Activated T-cell treated with anti-CD3 and anti-CD28 coated beads, Interleukin-2, amount 50 U/mL, for 24 hours (primary cell): Measurements from ENCODE around the gene CEP97.

Source experiments
- DNase-seq: peaks from one replicate; pipeline ENCODE4 v3.0.0-alpha.2; 2020
- H3K27ac Mint-ChIP-seq: 2 replicates; pipeline ENCODE4 v1.8.0; 2020; ENCODE audit warnings: mild to moderate bottlenecking, mixed read lengths
- H3K27me3 Mint-ChIP-seq: 2 replicates; pipeline ENCODE4 v1.8.0; 2020; ENCODE audit warnings: mixed read lengths
- H3K36me3 Mint-ChIP-seq: 2 replicates; pipeline ENCODE4 v1.8.0; 2020; ENCODE audit warnings: low read depth, mixed read lengths
- H3K4me1 Mint-ChIP-seq: 2 replicates; pipeline ENCODE4 v1.8.0; 2020; ENCODE audit warnings: low read depth, mixed read lengths
- H3K4me3 Mint-ChIP-seq: 2 replicates; pipeline ENCODE4 v1.8.0; 2020; ENCODE audit warnings: mild to moderate bottlenecking, moderate library complexity, mixed read lengths
- H3K9me3 Mint-ChIP-seq: 2 replicates; pipeline ENCODE4 v1.8.0; 2020; ENCODE audit warnings: mixed read lengths

CEP97 gene

GRCh38 chr3:101779047-101779821 lies 54.8 kb downstream of the CEP97 start, which contains the start of gene NXPE3:
NXPE3 (plus strand) TSS chr3:101779211; CDS start chr3:101785597, 6,386 bp downstream.
- Mint-ChIP-seq H3K27ac (peak within 1 kb of the TSS; percentile 96), H3K9me3 (no peaks in the 10 kb centered on the region), H3K4me1 (peaks cover 57% of the 10 kb centered on the region), H3K36me3 (peaks cover 25% of the 10 kb centered on the region), H3K4me3 (peak within 1 kb of the TSS; percentile 88), H3K27me3 (no peaks in the 10 kb centered on the region)
- DNase-seq: peak; percentile 98

GRCh38 chr3:101779822-101780381 lies 55.5 kb downstream of the CEP97 start:
- Mint-ChIP-seq H3K4me3 (peak overlapping the region; percentile 88), H3K9me3 (no peaks in the 10 kb centered on the region), H3K27ac (peak overlapping the region; percentile 96), H3K36me3 (peaks cover 32% of the 10 kb centered on the region), H3K27me3 (no peaks in the 10 kb centered on the region), H3K4me1 (peaks cover 63% of the 10 kb centered on the region)
- no peak for DNase-seq

- Mint-ChIP-seq H3K4me1 (peaks cover 71% of the 10 kb centered on the region), H3K27me3 (no peaks in the 10 kb centered on the region), H3K27ac (peak overlapping the region; percentile 73), H3K36me3 (peaks cover 40% of the 10 kb centered on the region), H3K4me3 (peak overlapping the region; percentile 88), H3K9me3 (no peaks in the 10 kb centered on the region)
- no peak for DNase-seq
Observed at GRCh38 chr3:101780661-101781060, 56.2 kb downstream of the CEP97 start.

GRCh38 chr3:101781166-101781565 lies 56.8 kb downstream of the CEP97 start:
- peak overlapping the region; percentile 73 for H3K27ac Mint-ChIP-seq

DNA sequence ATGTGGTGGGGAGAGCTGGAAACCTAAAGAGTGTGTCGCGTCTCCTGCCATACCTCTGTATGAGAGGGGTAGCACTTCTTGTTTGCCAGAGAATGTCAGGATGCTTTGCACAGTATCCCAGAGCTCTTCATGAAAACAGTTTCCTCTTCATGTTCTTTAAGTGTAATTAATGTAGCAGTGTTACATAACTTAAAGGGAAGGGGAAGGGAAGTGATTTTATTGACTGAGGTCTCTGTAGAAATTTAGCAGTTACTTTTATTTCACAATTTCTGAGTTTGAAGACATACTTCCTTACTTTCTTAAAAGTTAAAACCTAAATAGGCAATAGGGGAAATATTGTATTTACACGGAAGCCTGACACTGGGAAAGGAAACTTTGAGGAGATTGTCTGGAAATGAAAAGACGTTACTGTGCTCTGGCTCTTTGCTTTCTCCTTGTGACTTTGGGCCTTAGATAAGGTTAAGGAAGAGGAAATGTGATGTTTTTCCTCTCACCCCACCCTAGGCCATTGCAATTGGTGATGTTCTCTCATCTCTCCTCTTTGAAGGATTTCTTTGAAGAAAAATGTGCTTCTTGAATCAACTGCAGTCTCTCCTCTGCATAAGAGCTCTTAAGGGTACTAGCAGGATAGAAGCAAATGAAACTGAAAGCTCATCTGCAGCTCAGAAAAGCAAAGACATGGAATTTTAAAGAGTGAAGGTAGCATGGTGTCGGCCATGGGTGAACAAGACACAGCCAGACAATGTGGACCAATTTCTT lies 60.6 kb downstream of the CEP97 start:
- DNase-seq: no peak
- Mint-ChIP-seq H3K27ac (peak overlapping the region; percentile 87), H3K27me3 (no peaks in the 10 kb centered on the region), H3K4me3 (peak overlapping the region; percentile 47), H3K36me3 (peaks cover 72% of the 10 kb centered on the region), H3K9me3 (no peaks in the 10 kb centered on the region), H3K4me1 (peaks cover 71% of the 10 kb centered on the region)

More at GRCh38 chr3:101781166-101781565, 56.8 kb downstream of the CEP97 start:
- Mint-ChIP-seq H3K4me1 (peaks cover 76% of the 10 kb centered on the region), H3K9me3 (no peaks in the 10 kb centered on the region), H3K4me3 (peak overlapping the region; percentile 88), H3K27me3 (no peaks in the 10 kb centered on the region), H3K36me3 (peaks cover 45% of the 10 kb centered on the region)
- no peak for DNase-seq

- Mint-ChIP-seq H3K4me3 (no peak overlapping the region), H3K9me3 (peaks cover 5% of the 10 kb centered on the region), H3K4me1 (peaks cover 67% of the 10 kb centered on the region), H3K27ac (peak overlapping the region; percentile 20), H3K36me3 (peaks cover 95% of the 10 kb centered on the region), H3K27me3 (no peaks in the 10 kb centered on the region)
- DNase-seq: no peak
Observed at GRCh38 chr3:101791778-101792177, 67.4 kb downstream of the CEP97 start.

- H3K4me3 Mint-ChIP-seq: no peak overlapping the region
- peaks cover 63% of the 10 kb centered on the region for H3K4me1 Mint-ChIP-seq
- peaks cover 5% of the 10 kb centered on the region for H3K9me3 Mint-ChIP-seq
- H3K27me3 Mint-ChIP-seq: no peaks in the 10 kb centered on the region
- H3K36me3 Mint-ChIP-seq: peaks cover 80% of the 10 kb centered on the region
- DNase-seq: no peak
- no peak overlapping the region for H3K27ac Mint-ChIP-seq
Observed at GRCh38 chr3:101796077-101796680, 71.8 kb downstream of the CEP97 start.

- no peak overlapping the region for H3K4me3 Mint-ChIP-seq
- peaks cover 48% of the 10 kb centered on the region for H3K4me1 Mint-ChIP-seq
- DNase-seq: no peak
- no peaks in the 10 kb centered on the region for H3K9me3 Mint-ChIP-seq
- peak overlapping the region; percentile 15 for H3K27ac Mint-ChIP-seq
- H3K27me3 Mint-ChIP-seq: no peaks in the 10 kb centered on the region
- H3K36me3 Mint-ChIP-seq: peaks cover 69% of the 10 kb centered on the region
Observed at GRCh38 chr3:101801174-101801573, 76.8 kb downstream of the CEP97 start.

DNA sequence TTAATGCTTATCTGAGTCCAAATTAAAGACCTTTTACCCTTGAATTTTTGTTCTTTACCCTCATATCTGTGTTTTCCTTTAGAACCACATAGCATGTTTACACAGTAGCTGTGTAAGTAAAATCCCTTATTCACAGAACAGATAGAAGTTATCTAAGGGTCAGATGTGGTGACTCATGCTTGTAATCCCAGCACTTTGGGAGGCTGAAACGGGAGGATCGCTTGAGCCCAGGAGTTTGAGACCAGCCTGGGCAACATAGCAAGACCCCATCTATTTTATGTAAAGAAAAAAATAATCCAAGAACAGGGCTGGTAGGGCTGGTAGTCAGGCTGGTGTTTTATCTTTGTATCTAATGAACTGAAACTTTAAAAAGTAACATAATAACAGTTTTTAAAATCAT lies 77.8 kb downstream of the CEP97 start:
- no peak for DNase-seq
- Mint-ChIP-seq H3K27ac (peak overlapping the region; percentile 22), H3K4me1 (peaks cover 43% of the 10 kb centered on the region), H3K4me3 (no peak overlapping the region), H3K36me3 (peaks cover 66% of the 10 kb centered on the region), H3K27me3 (no peaks in the 10 kb centered on the region), H3K9me3 (no peaks in the 10 kb centered on the region)

GRCh38 chr3:101803173-101803782 lies 78.9 kb downstream of the CEP97 start:
- Mint-ChIP-seq H3K4me1 (peaks cover 46% of the 10 kb centered on the region), H3K27me3 (no peaks in the 10 kb centered on the region), H3K27ac (peak overlapping the region; percentile 40), H3K9me3 (no peaks in the 10 kb centered on the region), H3K36me3 (peaks cover 68% of the 10 kb centered on the region), H3K4me3 (no peak overlapping the region)
- no peak for DNase-seq

GRCh38 chr3:101803939-101804338 lies 79.5 kb downstream of the CEP97 start:
- H3K9me3 Mint-ChIP-seq: no peaks in the 10 kb centered on the region
- no peaks in the 10 kb centered on the region for H3K27me3 Mint-ChIP-seq

GRCh38 chr3:101806491-101806890 lies 82.1 kb downstream of the CEP97 start:
- Mint-ChIP-seq H3K36me3 (peaks cover 55% of the 10 kb centered on the region), H3K9me3 (no peaks in the 10 kb centered on the region), H3K27ac (no peak overlapping the region), H3K27me3 (no peaks in the 10 kb centered on the region), H3K4me3 (no peak overlapping the region), H3K4me1 (peaks cover 62% of the 10 kb centered on the region)
- no peak for DNase-seq

More at GRCh38 chr3:101803939-101804338, 79.5 kb downstream of the CEP97 start:
- Mint-ChIP-seq H3K36me3 (peaks cover 66% of the 10 kb centered on the region), H3K27ac (no peak overlapping the region), H3K4me3 (no peak overlapping the region), H3K4me1 (peaks cover 51% of the 10 kb centered on the region)
- DNase-seq: no peak

DNA sequence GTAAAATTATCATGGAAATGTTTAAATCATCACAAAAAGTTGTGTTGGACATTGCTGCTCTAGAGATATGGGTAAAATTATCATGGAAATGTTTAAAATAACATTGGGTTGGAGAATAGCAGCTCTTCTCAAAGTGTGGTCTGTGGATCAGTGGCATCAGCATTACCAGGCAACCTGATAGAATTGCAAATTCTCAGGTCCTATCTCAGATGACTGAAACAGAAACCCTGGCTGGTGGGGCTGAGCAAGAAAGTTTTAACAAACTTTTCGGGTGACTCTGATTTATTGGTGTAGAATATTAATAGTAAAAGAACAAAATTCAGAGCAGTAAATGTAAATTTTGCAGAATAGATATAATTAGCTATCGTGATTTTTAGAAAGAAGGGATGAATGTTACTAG lies 83.5 kb downstream of the CEP97 start:
- no peaks in the 10 kb centered on the region for H3K9me3 Mint-ChIP-seq
- peaks cover 50% of the 10 kb centered on the region for H3K36me3 Mint-ChIP-seq
- H3K27ac Mint-ChIP-seq: no peak overlapping the region
- H3K27me3 Mint-ChIP-seq: no peaks in the 10 kb centered on the region
- no peak overlapping the region for H3K4me3 Mint-ChIP-seq
- DNase-seq: no peak
- H3K4me1 Mint-ChIP-seq: peaks cover 69% of the 10 kb centered on the region
